RKO (cell line): Measurements from ENCODE around the gene MAU2.

ENCODE experiments used
- DNase-seq: peaks from one replicate; pipeline ENCODE4 v3.0.0-alpha.2; 2016; ENCODE audit warnings: low spot score

Gene MAU2

GRCh38 chr19:19320361-19321140 lies at the start of gene MAU2, which contains the start of gene SUGP1:
MAU2 (plus strand) TSS chr19:19320829; CDS start chr19:19320860, 31 bp downstream.
SUGP1 (minus strand) TSS chr19:19320509; CDS start chr19:19320496, 13 bp downstream.
- peak; percentile 92 for DNase-seq

- DNase-seq = no peak
Observed at GRCh38 chr19:19271828-19272599, 48.6 kb upstream of the MAU2 start.

GRCh38 chr19:19274146-19274545 lies 46.5 kb upstream of the MAU2 start:
- no peak for DNase-seq

GRCh38 chr19:19274716-19275565 lies 45.7 kb upstream of the MAU2 start:
- DNase-seq = no peak

GRCh38 chr19:19276386-19276785 lies 44.2 kb upstream of the MAU2 start:
- DNase-seq = no peak

- DNase-seq = no peak
Observed at GRCh38 chr19:19276851-19277250, 43.8 kb upstream of the MAU2 start.

GRCh38 chr19:19278315-19278714 lies 42.3 kb upstream of the MAU2 start:
- no peak for DNase-seq

GRCh38 chr19:19279062-19279612 lies 41.5 kb upstream of the MAU2 start:
- no peak for DNase-seq

GRCh38 chr19:19279853-19280252 lies 40.8 kb upstream of the MAU2 start:
- DNase-seq = no peak

GRCh38 chr19:19280561-19280960 lies 40.1 kb upstream of the MAU2 start:
- no peak for DNase-seq

- no peak for DNase-seq
Observed at GRCh38 chr19:19285686-19286085, 34.9 kb upstream of the MAU2 start.

GRCh38 chr19:19292607-19293006 lies 28.0 kb upstream of the MAU2 start:
- no peak for DNase-seq

GRCh38 chr19:19294914-19295313 lies 25.7 kb upstream of the MAU2 start:
- no peak for DNase-seq

- DNase-seq = no peak
Observed at GRCh38 chr19:19296953-19297689, 23.5 kb upstream of the MAU2 start.

- DNase-seq = no peak
Observed at GRCh38 chr19:19297759-19298158, 22.9 kb upstream of the MAU2 start.

GRCh38 chr19:19300613-19301012 lies 20.0 kb upstream of the MAU2 start:
- DNase-seq = no peak

- no peak for DNase-seq
Observed at GRCh38 chr19:19303411-19303810, 17.2 kb upstream of the MAU2 start.

GRCh38 chr19:19304186-19304965 lies 16.3 kb upstream of the MAU2 start:
- DNase-seq = no peak

- DNase-seq = no peak
Observed at GRCh38 chr19:19305066-19305465, 15.6 kb upstream of the MAU2 start.

GRCh38 chr19:19305696-19306095 lies 14.9 kb upstream of the MAU2 start:
- DNase-seq = no peak

GRCh38 chr19:19306191-19306590 lies 14.4 kb upstream of the MAU2 start:
- DNase-seq = no peak
